Panc1 (cell line): ENCODE results near the gene CD55.

Source experiments
- TCF7L2 ChIP-seq: IDR thresholded peaks from 2 replicates; pipeline ENCODE4 v1.6.1; 2011; ENCODE audit warnings: mild to moderate bottlenecking, low read depth, low read length, inconsistent platforms
- TF ChIP-seq, protein P1 (sequence below): fragments of 450-650 bp; IDR thresholded peaks from 2 replicates; pipeline ENCODE4 v1.5.1; 2017; ENCODE audit warnings: mild to moderate bottlenecking

DNA sequence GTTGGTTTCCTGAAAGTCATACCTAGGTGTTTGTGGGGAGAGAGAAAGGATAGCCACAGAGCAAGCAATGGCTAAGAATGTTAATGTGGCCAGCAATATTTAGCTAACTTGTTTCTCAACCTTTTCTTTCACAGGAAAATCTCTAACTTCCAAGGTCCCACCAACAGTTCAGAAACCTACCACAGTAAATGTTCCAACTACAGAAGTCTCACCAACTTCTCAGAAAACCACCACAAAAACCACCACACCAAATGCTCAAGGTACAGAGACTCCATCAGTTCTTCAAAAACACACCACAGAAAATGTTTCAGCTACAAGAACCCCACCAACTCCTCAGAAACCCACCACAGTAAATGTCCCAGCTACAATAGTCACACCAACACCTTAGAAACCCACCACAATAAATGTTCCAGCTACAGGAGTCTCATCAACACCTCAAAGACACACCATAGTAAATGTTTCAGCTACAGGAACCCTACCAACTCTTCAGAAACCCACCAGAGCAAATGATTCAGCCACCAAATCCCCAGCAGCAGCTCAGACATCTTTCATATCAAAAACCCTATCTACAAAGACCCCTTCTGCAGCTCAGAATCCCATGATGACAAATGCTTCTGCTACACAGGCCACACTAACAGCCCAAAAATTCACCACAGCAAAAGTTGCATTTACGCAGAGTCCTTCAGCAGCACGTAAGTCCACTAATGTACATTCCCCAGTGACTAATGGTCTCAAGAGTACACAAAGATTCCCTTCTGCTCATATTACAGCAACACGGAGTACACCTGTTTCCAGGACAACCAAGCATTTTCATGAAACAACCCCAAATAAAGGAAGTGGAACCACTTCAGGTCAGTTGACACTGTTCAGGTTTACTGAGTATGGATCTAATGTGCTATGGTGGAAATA lies 15.3 kb downstream of the CD55 start:
- TF ChIP-seq, protein P1, sequence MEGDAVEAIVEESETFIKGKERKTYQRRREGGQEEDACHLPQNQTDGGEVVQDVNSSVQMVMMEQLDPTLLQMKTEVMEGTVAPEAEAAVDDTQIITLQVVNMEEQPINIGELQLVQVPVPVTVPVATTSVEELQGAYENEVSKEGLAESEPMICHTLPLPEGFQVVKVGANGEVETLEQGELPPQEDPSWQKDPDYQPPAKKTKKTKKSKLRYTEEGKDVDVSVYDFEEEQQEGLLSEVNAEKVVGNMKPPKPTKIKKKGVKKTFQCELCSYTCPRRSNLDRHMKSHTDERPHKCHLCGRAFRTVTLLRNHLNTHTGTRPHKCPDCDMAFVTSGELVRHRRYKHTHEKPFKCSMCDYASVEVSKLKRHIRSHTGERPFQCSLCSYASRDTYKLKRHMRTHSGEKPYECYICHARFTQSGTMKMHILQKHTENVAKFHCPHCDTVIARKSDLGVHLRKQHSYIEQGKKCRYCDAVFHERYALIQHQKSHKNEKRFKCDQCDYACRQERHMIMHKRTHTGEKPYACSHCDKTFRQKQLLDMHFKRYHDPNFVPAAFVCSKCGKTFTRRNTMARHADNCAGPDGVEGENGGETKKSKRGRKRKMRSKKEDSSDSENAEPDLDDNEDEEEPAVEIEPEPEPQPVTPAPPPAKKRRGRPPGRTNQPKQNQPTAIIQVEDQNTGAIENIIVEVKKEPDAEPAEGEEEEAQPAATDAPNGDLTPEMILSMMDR: no peak
- no peak for TF ChIP-seq TCF7L2
